ENCODE measurements around the gene HAP1. TPM values are rescaled to one million over a fixed set of nuclear protein-coding genes. Genes with fewer than 3 reads are reported as not detected.
"Not testable (repeated sequence)": the region's sequence is repeated elsewhere in the genome, so short reads cannot be mapped to it uniquely, and the experiment has no call there.

Gene HAP1
- total and polyA plus RNA-seq, 9 donors, result 0.04 to 0.09 (median 0.05) TPM; not detected in 4

DNA sequence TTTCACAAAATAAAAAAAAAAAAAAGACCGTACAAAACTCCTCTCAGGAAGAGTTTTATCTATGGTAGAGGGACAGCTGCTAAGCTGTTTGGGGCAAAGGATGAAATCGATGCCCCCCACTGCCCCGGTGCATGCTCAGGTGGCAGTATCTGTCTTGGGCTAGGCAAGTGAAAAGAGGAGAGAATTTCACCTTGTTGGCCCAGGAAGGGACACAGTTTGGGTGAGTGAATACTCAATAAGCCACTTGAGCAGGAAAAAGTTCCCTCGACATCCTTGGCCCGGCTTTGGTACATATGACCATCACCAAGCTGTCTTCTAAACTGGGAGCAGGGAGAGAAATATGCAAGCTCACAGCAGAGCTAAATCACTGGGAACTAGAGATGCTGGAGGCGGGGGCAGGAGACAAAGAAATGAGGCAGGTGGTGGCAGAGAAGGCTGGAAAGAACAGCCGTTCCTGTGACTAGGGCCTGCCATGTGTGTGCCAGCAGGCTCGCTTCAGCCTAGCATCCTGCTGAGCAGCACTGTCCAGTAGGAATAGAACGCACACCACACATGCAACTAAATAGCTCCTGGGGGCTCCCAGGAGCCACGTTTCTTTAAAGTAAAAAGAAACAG is 53.9 kb downstream of the HAP1 start:
- Histone ChIP-seq H3K9me3 (replicated peaks; ENCODE audit: control insufficient read depth, low read depth, low read length) (no peaks in the 10 kb centered on the region), H3K4me3 (ENCODE audit: low read length) (no peak overlapping the region), H3K27ac (ENCODE audit: low read length) (no peak overlapping the region), H3K4me1 (ENCODE audit: control insufficient read depth, insufficient read depth, low read length) (peaks cover 3% of the 10 kb centered on the region), H3K36me3 (ENCODE audit: control insufficient read depth, insufficient read depth, low read length) (no peaks in the 10 kb centered on the region), H3K27me3 (ENCODE audit: control insufficient read depth, insufficient read depth, low read length) (no peaks in the 10 kb centered on the region)
- 50% methylated on average over 5 of the region's 10 CpGs for WGBS (ENCODE audit: insufficient coverage)
- DNase-seq, result no peak

DNA sequence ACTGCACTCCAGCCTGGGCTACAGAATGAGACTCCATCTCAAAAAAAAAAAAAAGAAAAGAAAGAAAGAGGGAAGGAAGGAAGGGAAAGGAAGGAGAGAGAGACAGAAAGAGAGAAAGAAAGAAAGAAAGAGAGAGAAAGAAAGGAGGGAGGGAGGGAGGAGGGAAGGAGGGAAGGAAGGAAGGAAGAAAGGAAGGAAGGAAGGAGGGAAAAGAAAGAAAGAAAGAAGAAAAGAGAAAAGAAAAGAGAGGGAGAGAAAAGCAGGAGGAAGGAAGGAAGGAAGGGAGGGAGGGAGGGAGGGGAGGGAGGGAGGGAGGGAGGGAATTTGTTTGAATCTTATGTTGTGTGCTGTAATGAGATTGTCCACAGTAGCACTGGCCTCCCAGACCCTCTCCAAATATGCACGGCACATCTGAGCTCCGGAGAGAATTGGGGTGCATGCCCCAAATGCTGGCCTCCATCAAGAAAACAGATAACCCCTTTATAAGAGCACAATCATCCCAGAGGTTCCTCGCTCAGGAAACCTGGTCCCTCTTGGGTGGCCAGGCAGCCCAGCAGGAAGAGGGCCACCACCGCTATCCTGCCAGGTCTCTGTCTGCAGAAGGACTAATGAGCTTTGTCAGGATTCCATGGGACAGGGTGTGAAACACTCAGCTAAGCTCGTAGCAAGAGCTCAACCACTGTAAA is 54.6 kb downstream of the HAP1 start:
- no peak for DNase-seq
- Histone ChIP-seq H3K36me3 (ENCODE audit: control insufficient read depth, insufficient read depth, low read length) (no peaks in the 10 kb centered on the region), H3K9me3 (replicated peaks; ENCODE audit: control insufficient read depth, low read depth, low read length) (no peaks in the 10 kb centered on the region), H3K4me3 (ENCODE audit: low read length) (no peak overlapping the region), H3K27ac (ENCODE audit: low read length) (no peak overlapping the region), H3K4me1 (ENCODE audit: control insufficient read depth, insufficient read depth, low read length) (peaks cover 3% of the 10 kb centered on the region), H3K27me3 (ENCODE audit: control insufficient read depth, insufficient read depth, low read length) (no peaks in the 10 kb centered on the region)
- WGBS (ENCODE audit: insufficient coverage), result 65% methylated on average over 2 of the region's 5 CpGs

DNA sequence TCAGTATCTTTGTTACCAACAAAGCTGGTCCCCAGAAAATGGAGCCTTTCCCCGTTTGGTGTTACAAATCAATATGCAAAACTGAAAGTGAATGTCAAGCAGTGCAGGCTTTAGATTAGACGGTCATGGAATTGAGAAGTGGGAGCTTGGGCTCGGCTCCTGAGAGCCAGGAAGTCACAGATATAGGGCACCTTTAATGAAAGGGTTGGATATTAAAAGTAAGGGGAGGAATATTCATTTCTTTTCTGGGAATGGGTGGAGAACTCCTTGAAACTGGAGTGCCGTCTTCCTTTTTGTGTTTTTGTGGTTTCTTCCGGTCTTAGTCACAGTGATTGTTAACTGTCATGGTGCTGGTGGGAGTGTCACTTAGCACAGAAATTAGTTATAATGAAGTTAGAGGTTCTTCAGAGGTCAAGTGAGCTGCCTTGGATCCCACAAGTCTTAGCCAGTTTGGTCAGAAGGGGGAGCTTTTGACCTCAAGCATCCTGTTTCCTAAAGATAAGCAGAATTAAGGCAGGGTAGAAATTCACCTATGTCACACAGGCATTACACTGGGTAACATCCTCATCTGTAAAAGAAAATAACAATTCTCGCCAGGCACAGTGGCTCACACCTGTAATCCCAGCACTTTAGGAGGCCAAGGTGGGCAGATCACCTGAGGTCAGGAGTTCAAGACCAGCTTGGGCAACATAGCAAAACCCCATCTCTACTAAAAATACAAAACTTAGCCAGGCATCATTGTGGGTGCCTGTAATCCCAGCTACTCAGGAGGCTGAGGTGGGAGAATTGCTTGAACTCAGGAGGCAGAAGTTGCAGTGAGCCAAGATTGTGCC is 55.3 kb downstream of the HAP1 start:
- Histone ChIP-seq H3K4me3 (ENCODE audit: low read length) (no peak overlapping the region), H3K36me3 (ENCODE audit: control insufficient read depth, insufficient read depth, low read length) (no peaks in the 10 kb centered on the region), H3K27me3 (ENCODE audit: control insufficient read depth, insufficient read depth, low read length) (no peaks in the 10 kb centered on the region), H3K9me3 (replicated peaks; ENCODE audit: control insufficient read depth, low read depth, low read length) (no peaks in the 10 kb centered on the region), H3K27ac (ENCODE audit: low read length) (peak overlapping the region; percentile 71), H3K4me1 (ENCODE audit: control insufficient read depth, insufficient read depth, low read length) (peaks cover 3% of the 10 kb centered on the region)
- 47% methylated on average over 5 of the region's 6 CpGs for WGBS (ENCODE audit: insufficient coverage)
- DNase-seq, result no peak

DNA sequence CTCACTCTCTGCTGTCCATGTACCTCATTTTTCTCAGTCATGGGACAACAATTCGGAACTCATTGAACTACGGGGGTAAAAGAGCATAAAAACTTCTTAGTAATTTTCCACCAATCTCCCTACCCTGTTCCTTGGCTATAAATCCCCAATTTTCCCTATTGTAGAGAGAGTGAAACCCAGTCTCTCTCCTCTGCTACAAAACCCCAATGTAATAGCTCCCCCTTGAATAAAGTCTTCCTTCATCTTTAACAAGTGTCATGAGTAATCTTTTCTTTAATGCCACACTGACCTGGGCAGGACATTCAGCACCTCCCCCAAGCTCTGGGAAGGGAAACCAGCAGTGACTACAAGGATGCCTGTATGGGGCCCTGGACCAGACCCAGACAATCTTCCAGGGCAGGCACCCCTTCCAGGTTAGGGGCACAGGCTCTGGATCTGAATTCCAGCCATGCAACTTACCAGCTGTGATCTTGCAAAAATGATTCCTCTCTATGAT is 56.0 kb downstream of the HAP1 start:
- Histone ChIP-seq H3K4me3 (ENCODE audit: low read length) (no peak overlapping the region), H3K4me1 (ENCODE audit: control insufficient read depth, insufficient read depth, low read length) (peaks cover 3% of the 10 kb centered on the region), H3K36me3 (ENCODE audit: control insufficient read depth, insufficient read depth, low read length) (no peaks in the 10 kb centered on the region), H3K27me3 (ENCODE audit: control insufficient read depth, insufficient read depth, low read length) (no peaks in the 10 kb centered on the region), H3K9me3 (replicated peaks; ENCODE audit: control insufficient read depth, low read depth, low read length) (no peaks in the 10 kb centered on the region), H3K27ac (ENCODE audit: low read length) (peak overlapping the region; percentile 71)
- no CpG with 5 or more reads among the region's 2 CpGs for WGBS (ENCODE audit: insufficient coverage)
- no peak for DNase-seq

DNA sequence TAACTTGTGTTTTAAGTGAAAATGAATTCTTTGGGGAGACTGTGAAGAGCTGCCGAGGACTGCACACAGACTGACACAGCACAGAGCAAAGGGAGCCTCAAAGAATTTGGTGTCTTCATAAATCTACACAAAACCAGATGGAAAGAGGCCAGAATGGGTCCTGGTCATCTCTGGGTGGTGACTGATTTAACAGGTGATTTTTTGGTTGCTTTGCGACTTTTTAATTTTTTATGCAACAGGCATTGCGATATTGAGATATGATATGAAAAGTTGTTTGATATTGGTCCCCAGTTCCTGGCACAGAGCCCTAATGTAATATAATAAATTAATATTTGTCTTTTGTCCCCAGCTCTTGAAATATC is 58.4 kb downstream of the HAP1 start:
- Histone ChIP-seq H3K36me3 (ENCODE audit: control insufficient read depth, insufficient read depth, low read length) (no peaks in the 10 kb centered on the region), H3K27me3 (ENCODE audit: control insufficient read depth, insufficient read depth, low read length) (no peaks in the 10 kb centered on the region), H3K27ac (ENCODE audit: low read length) (no peak overlapping the region), H3K4me3 (ENCODE audit: low read length) (no peak overlapping the region), H3K4me1 (ENCODE audit: control insufficient read depth, insufficient read depth, low read length) (peaks cover 3% of the 10 kb centered on the region), H3K9me3 (replicated peaks; ENCODE audit: control insufficient read depth, low read depth, low read length) (no peaks in the 10 kb centered on the region)
- no peak for DNase-seq
- no CpG with 5 or more reads among the region's 3 CpGs for WGBS (ENCODE audit: insufficient coverage)

DNA sequence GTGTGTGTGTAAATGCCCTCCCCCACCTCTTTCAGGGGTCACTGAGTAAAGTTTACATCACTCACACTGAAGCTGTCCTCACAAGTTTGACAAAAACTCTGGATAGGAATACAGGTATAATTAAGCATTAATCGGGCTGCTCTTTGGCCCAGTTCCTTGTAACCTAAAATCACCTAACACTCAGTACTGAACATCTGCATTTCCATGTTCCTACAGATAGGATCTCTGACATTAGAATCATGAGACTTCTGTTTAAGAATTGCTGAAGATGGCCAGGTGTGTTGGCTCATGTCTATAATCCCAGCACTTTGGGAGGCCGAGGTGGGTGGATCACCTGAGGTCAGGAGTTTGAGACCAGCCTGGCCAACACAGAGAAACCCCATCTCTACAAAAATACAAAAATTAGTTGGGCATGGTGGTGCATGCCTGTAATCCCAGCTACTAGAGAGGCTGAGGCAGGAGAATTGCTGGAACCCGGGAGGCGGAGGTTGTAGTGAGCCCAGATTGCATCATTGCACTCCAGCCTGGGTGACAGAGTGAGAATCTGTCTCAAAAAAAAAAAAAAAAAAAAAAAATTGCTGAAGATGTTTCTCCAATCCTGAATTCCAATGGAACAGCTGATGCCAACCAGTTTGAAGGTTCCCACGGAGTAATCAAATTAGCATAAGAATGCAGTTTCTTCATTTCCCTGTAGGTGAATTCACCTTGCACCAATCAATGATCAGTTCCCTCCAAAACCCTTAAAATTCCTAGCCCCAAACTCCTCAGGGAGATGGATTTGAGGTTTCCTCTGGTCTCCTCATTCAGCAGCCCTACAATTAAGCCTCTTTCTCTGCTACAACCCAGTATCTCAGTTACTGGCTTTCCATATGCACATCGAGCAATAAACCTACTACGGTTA is 59.0 kb downstream of the HAP1 start:
- H3K27me3 ChIP-seq (ENCODE audit: control insufficient read depth, insufficient read depth, low read length); H3K9me3 ChIP-seq (replicated peaks; ENCODE audit: control insufficient read depth, low read depth, low read length); H3K4me3 ChIP-seq (ENCODE audit: low read length); H3K36me3 ChIP-seq (ENCODE audit: control insufficient read depth, insufficient read depth, low read length); H3K4me1 ChIP-seq (ENCODE audit: control insufficient read depth, insufficient read depth, low read length); H3K27ac ChIP-seq (ENCODE audit: low read length); DNase-seq: not testable (repeated sequence)
- WGBS (ENCODE audit: insufficient coverage), result 69% methylated on average over 3 of the region's 7 CpGs

Other genes starting within 250 kb of the HAP1 start
- gene KRT36, start 244.7 kb downstream of the HAP1 start, total RNA-seq, result not detected
- not detected for gene KRT36, start 244.7 kb downstream of the HAP1 start, polyA plus RNA-seq (ENCODE audit: insufficient read depth in 1 of 8, insufficient read length in 8 of 8, low replicate concordance in 1 of 8)
- gene KRT13, start 229.0 kb downstream of the HAP1 start, total RNA-seq, result 0.13 TPM
- 100 to 1,000 TPM in 1 of 8 donors, 1 to 10 TPM in 1, under 1 TPM in 5, not detected in 1; 0.16 to 177 (median 0.73) TPM for gene KRT13, start 229.0 kb downstream of the HAP1 start, polyA plus RNA-seq (ENCODE audit: insufficient read depth in 1 of 8, insufficient read length in 8 of 8, low replicate concordance in 1 of 8)
- 0.31 TPM for gene KRT15, start 215.8 kb downstream of the HAP1 start, total RNA-seq
- gene KRT15, start 215.8 kb downstream of the HAP1 start, polyA plus RNA-seq (ENCODE audit: insufficient read depth in 1 of 8, insufficient read length in 8 of 8, low replicate concordance in 1 of 8), result 10 to 100 TPM in 1 of 8 donors, 1 to 10 TPM in 1, under 1 TPM in 4, not detected in 2; 0.04 to 68.8 (median 0.20) TPM
- gene KRT19, start 206.3 kb downstream of the HAP1 start, total RNA-seq, result 0.62 TPM
- 10 to 100 TPM in 1 of 8 donors, 1 to 10 TPM in 4, under 1 TPM in 3; 0.31 to 45.2 (median 1.1) TPM for gene KRT19, start 206.3 kb downstream of the HAP1 start, polyA plus RNA-seq (ENCODE audit: insufficient read depth in 1 of 8, insufficient read length in 8 of 8, low replicate concordance in 1 of 8)
- not detected for gene KRT9, start 162.6 kb downstream of the HAP1 start, total RNA-seq
- under 1 TPM in 1 of 8 donors, not detected in 7; 0.12 TPM for gene KRT9, start 162.6 kb downstream of the HAP1 start, polyA plus RNA-seq (ENCODE audit: insufficient read depth in 1 of 8, insufficient read length in 8 of 8, low replicate concordance in 1 of 8)
- 0.04 TPM for gene KRT14, start 147.7 kb downstream of the HAP1 start, total RNA-seq
- gene KRT14, start 147.7 kb downstream of the HAP1 start, polyA plus RNA-seq (ENCODE audit: insufficient read depth in 1 of 8, insufficient read length in 8 of 8, low replicate concordance in 1 of 8), result 10 to 100 TPM in 1 of 8 donors, 1 to 10 TPM in 1, under 1 TPM in 5, not detected in 1; 0.24 to 49.4 (median 0.61) TPM
- not detected for gene KRT16, start 121.9 kb downstream of the HAP1 start, total RNA-seq
- gene KRT16, start 121.9 kb downstream of the HAP1 start, polyA plus RNA-seq (ENCODE audit: insufficient read depth in 1 of 8, insufficient read length in 8 of 8, low replicate concordance in 1 of 8), result under 1 TPM in 1 of 8 donors, not detected in 7; 0.83 TPM
- gene KRT17, start 110.1 kb downstream of the HAP1 start, total RNA-seq, result 1.6 TPM
- gene KRT17, start 110.1 kb downstream of the HAP1 start, polyA plus RNA-seq (ENCODE audit: insufficient read depth in 1 of 8, insufficient read length in 8 of 8, low replicate concordance in 1 of 8), result 100 to 1,000 TPM in 1 of 8 donors, 10 to 100 TPM in 1, 1 to 10 TPM in 4, under 1 TPM in 2; 0.72 to 243 (median 1.6) TPM
- 224 TPM for gene EIF1, start 45.8 kb downstream of the HAP1 start, total RNA-seq
- gene EIF1, start 45.8 kb downstream of the HAP1 start, polyA plus RNA-seq (ENCODE audit: insufficient read depth in 1 of 8, insufficient read length in 8 of 8, low replicate concordance in 1 of 8), result 100 to 1,000 TPM; 764 to 855 (median 812) TPM
- gene GAST, start 22.3 kb downstream of the HAP1 start, total RNA-seq, result not detected
- under 1 TPM in 1 of 8 donors, not detected in 7; 0.79 TPM for gene GAST, start 22.3 kb downstream of the HAP1 start, polyA plus RNA-seq (ENCODE audit: insufficient read depth in 1 of 8, insufficient read length in 8 of 8, low replicate concordance in 1 of 8)
- gene JUP, start 52.1 kb upstream of the HAP1 start, total RNA-seq, result 18.6 TPM
- 10 to 100 TPM; 27.6 to 65.2 (median 37.3) TPM for gene JUP, start 52.1 kb upstream of the HAP1 start, polyA plus RNA-seq (ENCODE audit: insufficient read depth in 1 of 8, insufficient read length in 8 of 8, low replicate concordance in 1 of 8)
- gene P3H4, start 77.3 kb upstream of the HAP1 start, total RNA-seq, result 39.7 TPM
- gene P3H4, start 77.3 kb upstream of the HAP1 start, polyA plus RNA-seq (ENCODE audit: insufficient read depth in 1 of 8, insufficient read length in 8 of 8, low replicate concordance in 1 of 8), result 10 to 100 TPM; 35.5 to 68.4 (median 47.0) TPM
- 141 TPM for gene FKBP10, start 78.4 kb upstream of the HAP1 start, total RNA-seq
- gene FKBP10, start 78.4 kb upstream of the HAP1 start, polyA plus RNA-seq (ENCODE audit: insufficient read depth in 1 of 8, insufficient read length in 8 of 8, low replicate concordance in 1 of 8), result 100 to 1,000 TPM; 113 to 226 (median 154) TPM
- gene NT5C3B, start 101.6 kb upstream of the HAP1 start, total RNA-seq, result 54.8 TPM
- 10 to 100 TPM; 36.8 to 60.1 (median 47.9) TPM for gene NT5C3B, start 101.6 kb upstream of the HAP1 start, polyA plus RNA-seq (ENCODE audit: insufficient read depth in 1 of 8, insufficient read length in 8 of 8, low replicate concordance in 1 of 8)
- 0.09 TPM for gene KLHL10, start 103.2 kb upstream of the HAP1 start, total RNA-seq
- gene KLHL10, start 103.2 kb upstream of the HAP1 start, polyA plus RNA-seq (ENCODE audit: insufficient read depth in 1 of 8, insufficient read length in 8 of 8, low replicate concordance in 1 of 8), result under 1 TPM in 7 of 8 donors, not detected in 1; 0.08 to 0.51 (median 0.23) TPM
- gene KLHL11, start 130.8 kb upstream of the HAP1 start, total RNA-seq, result 15.8 TPM
- gene KLHL11, start 130.8 kb upstream of the HAP1 start, polyA plus RNA-seq (ENCODE audit: insufficient read depth in 1 of 8, insufficient read length in 8 of 8, low replicate concordance in 1 of 8), result 1 to 10 TPM; 3.2 to 6.3 (median 5.2) TPM
- 39.6 TPM for gene ACLY, start 184.3 kb upstream of the HAP1 start, total RNA-seq
- gene ACLY, start 184.3 kb upstream of the HAP1 start, polyA plus RNA-seq (ENCODE audit: insufficient read depth in 1 of 8, insufficient read length in 8 of 8, low replicate concordance in 1 of 8), result 10 to 100 TPM; 46.3 to 81.6 (median 60.5) TPM
- 0.44 TPM for gene ODAD4, start 196.0 kb upstream of the HAP1 start, total RNA-seq
- 1 to 10 TPM in 3 of 8 donors, under 1 TPM in 5; 0.71 to 1.9 (median 0.97) TPM for gene ODAD4, start 196.0 kb upstream of the HAP1 start, polyA plus RNA-seq (ENCODE audit: insufficient read depth in 1 of 8, insufficient read length in 8 of 8, low replicate concordance in 1 of 8)
- gene CNP, start 232.2 kb upstream of the HAP1 start, total RNA-seq, result 25.8 TPM
- gene CNP, start 232.2 kb upstream of the HAP1 start, polyA plus RNA-seq (ENCODE audit: insufficient read depth in 1 of 8, insufficient read length in 8 of 8, low replicate concordance in 1 of 8), result 10 to 100 TPM; 38.8 to 77.5 (median 51.8) TPM